Psoas muscle (tissue), 8 donors: ENCODE data around the gene GDPD2. TPM values are rescaled to one million over a fixed set of nuclear protein-coding genes. Genes with fewer than 3 reads are reported as not detected.

Experiments
- ATAC-seq, 4 donors: fragments of 200-7000 bp; cut with Tn5 transposase; one replicate each; pipeline ENCODE4 v1.9.1; 2020; ENCODE audit warnings: moderate library complexity in 3 of 4, mild to moderate bottlenecking in 2 of 4
- DNase-seq, 2 donors: peaks; one replicate each; pipeline ENCODE4 v3.0.0-alpha.2; 2020
- H3K27ac ChIP-seq: fragments of 200-600 bp; one replicate; pipeline ENCODE4 v1.8.0; 2022
- H3K27me3 ChIP-seq, 3 donors: fragments of 200-600 bp in 1 of 3; one replicate each; pipeline versions ENCODE4 v1.6.1 to v1.8.0; 2013 to 2022; ENCODE audit warnings: low read length in 2 of 3, mild to moderate bottlenecking in 2 of 3, moderate library complexity in 1 of 3; ENCODE audit not compliant: insufficient read depth in 3 of 3
- H3K36me3 ChIP-seq, 2 donors: fragments of 200-600 bp in 1 of 2; one replicate each; pipeline versions ENCODE4 v1.6.1 to v1.8.0; 2013 to 2022; ENCODE audit warnings: low read depth in 1 of 2, mild to moderate bottlenecking in 1 of 2, moderate library complexity in 1 of 2; ENCODE audit not compliant: insufficient read depth in 1 of 2
- H3K4me1 ChIP-seq: fragments of 200-600 bp; one replicate; pipeline ENCODE4 v1.8.0; 2022
- H3K4me3 ChIP-seq: fragments of 200-600 bp; one replicate; pipeline ENCODE4 v1.8.0; 2022; ENCODE audit warnings: mild to moderate bottlenecking
- H3K9me3 ChIP-seq: fragments of 200-600 bp; one replicate; pipeline ENCODE4 v1.8.0; 2022
- WGBS, 3 donors: extraction: QIAGEN DNeasy Blood & Tissue Kit; methylation state at CpG; one replicate each; pipeline versions ENCODE4 v1.1.6 to v1.1.7; 2013; 5-methylcytosine and 5-hydroxymethylcytosine counted together
- intact Hi-C, 2 donors: fragments of 100-400 bp; cut with DNase I; formaldehyde crosslinking; loops; one replicate each; pipeline versions ENCODE4 v1.11.0 to v1.14.2; 2022
- polyA plus RNA-seq, 3 donors: library from polyadenylated mRNA; stranded (reverse); fragments of 200-250 nt; gene quantifications; one replicate each; pipeline ENCODE4 v1.2.3, GENCODE V29; 2013
- total RNA-seq, 4 donors: library from RNA; stranded (reverse); fragmentation: NEBNext Ultra II Directional in 2 of 4; extraction: Animal tissue kit (Norgen Biotek cat#: 25700) in 2 of 4; gene quantifications; one replicate each; pipeline versions ENCODE4 v1.2.1 to v1.2.4, GENCODE V29; 2021 to 2023
- TF ChIP-seq, protein P1 (sequence below): fragments of 200-600 bp; IDR thresholded peaks from one replicate; pipeline ENCODE4 v1.8.0; 2022; ENCODE audit warnings: antibody characterized with exemption
- donor health status: healthy with polysubstance abuse.
- donor health status: DM: no; HTN: no; CAD: no; lungs with moderate emphysema.
- donor health status: Bipolar disorder and iron deficiency.
- donor health status: healthy.
- donor health status: DM: yes; HTN: yes; CAD: no.
- donor health status: DM: no; HTN: no; CAD: no.
- donor health status: DM: no; HTN: no; CAD: no.
- donor health status: DM: yes; HTN: yes; CAD: no.

Gene GDPD2
- total and polyA plus RNA-seq, 7 donors, result 0.01 TPM; not detected in 6

- DNase-seq, result peak in 1 of 2 donors; percentile 47
- WGBS, 3 donors, result 9 to 38% (median 13%) methylated on average over 11 to 40 of the region's 48 CpGs
- Histone ChIP-seq H3K36me3 (no peaks in the 10 kb centered on the region), H3K4me3 (peak overlapping the region; percentile 48), H3K27me3 (peaks cover 0 to 22% (median 0%) of the 10 kb centered on the region in 3 donors), H3K9me3 (no peaks in the 10 kb centered on the region), H3K27ac (no peak overlapping the region), H3K4me1 (no peaks in the 10 kb centered on the region)
- peak; percentile 50 to 76 (median 64) for ATAC-seq
- intact Hi-C loops, result loop anchor here in 1 of 2 donors (5.0 to 10.0 kb wide), 3 partner anchors 103 to 720 kb away; no protein-coding TSS in a partner anchor
- TF ChIP-seq, protein P1, sequence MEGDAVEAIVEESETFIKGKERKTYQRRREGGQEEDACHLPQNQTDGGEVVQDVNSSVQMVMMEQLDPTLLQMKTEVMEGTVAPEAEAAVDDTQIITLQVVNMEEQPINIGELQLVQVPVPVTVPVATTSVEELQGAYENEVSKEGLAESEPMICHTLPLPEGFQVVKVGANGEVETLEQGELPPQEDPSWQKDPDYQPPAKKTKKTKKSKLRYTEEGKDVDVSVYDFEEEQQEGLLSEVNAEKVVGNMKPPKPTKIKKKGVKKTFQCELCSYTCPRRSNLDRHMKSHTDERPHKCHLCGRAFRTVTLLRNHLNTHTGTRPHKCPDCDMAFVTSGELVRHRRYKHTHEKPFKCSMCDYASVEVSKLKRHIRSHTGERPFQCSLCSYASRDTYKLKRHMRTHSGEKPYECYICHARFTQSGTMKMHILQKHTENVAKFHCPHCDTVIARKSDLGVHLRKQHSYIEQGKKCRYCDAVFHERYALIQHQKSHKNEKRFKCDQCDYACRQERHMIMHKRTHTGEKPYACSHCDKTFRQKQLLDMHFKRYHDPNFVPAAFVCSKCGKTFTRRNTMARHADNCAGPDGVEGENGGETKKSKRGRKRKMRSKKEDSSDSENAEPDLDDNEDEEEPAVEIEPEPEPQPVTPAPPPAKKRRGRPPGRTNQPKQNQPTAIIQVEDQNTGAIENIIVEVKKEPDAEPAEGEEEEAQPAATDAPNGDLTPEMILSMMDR, result peak; percentile 54
Observed at GRCh38 chrX:70454441-70455365, 31.6 kb downstream of the GDPD2 start.

DNA sequence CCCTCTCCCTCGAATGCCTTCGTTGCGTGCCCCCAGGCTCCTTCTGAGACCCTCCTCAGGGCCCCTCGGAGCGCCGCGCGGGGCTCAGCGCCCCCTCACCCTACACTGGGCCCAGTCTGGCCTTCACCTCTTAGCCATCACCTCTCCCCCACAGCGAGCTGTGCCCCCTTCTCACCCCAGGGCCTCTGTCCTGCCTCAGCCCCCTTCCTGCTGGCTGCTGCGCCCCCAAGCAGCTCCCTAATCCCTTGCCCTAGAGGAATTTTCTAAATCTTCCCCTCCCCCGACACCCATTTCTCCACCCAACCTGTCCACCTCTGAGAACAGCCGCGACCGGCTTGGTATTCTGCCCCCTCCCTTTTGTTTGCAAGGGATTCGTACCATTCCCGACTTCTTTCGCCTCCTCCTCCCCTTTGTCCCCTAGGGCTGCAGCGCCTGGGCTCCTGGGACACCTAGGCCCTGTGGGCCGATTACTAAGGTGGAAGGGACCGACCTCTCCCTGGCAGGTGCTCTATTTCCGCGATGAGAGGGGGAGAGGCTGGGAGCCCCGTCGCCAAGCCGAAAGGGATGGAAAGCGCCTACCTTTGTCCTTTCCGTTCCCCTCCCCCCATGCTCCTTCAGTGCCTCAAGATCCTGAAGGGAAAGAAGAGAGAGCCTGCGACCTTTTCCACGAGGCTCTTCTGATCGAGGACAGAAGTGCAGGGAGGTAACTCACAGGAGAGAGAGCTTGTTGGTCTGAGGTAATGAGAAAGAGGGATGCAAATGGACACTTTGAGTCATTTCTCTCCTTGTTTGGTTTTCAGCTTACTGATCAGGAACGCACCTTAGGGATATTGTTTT is 32.5 kb downstream of the GDPD2 start:
- Histone ChIP-seq H3K27ac (no peak overlapping the region), H3K4me3 (peak overlapping the region; percentile 48), H3K9me3 (no peaks in the 10 kb centered on the region), H3K4me1 (no peaks in the 10 kb centered on the region), H3K36me3 (no peaks in the 10 kb centered on the region), H3K27me3 (peaks cover 0 to 22% (median 0%) of the 10 kb centered on the region in 3 donors)
- intact Hi-C loops, result loop anchor here in 1 of 2 donors (10.0 kb wide), 2 partner anchors 209 to 719 kb away; no protein-coding TSS in a partner anchor
- WGBS, 3 donors, result 52 to 57% (median 55%) methylated on average over 12 to 32 of the region's 32 CpGs
- DNase-seq, result no peak
- TF ChIP-seq, protein P1, result no peak
- no peak for ATAC-seq

GRCh38 chrX:70456256-70456655 is 33.1 kb downstream of the GDPD2 start:
- Histone ChIP-seq H3K27me3 (peaks cover 0 to 22% (median 0%) of the 10 kb centered on the region in 3 donors), H3K4me3 (no peak overlapping the region), H3K9me3 (no peaks in the 10 kb centered on the region), H3K36me3 (no peaks in the 10 kb centered on the region), H3K27ac (no peak overlapping the region), H3K4me1 (no peaks in the 10 kb centered on the region)
- intact Hi-C loops, result loop anchor here in 1 of 2 donors (10.0 kb wide), 2 partner anchors 209 to 719 kb away; no protein-coding TSS in a partner anchor
- DNase-seq (no peak), ATAC-seq (no peak)
- 56 to 74% (median 71%) methylated on average over 2 of the region's 2 CpGs for WGBS, 3 donors
- TF ChIP-seq, protein P1, result no peak

- DNase-seq, result no peak
- Histone ChIP-seq H3K4me3 (no peak overlapping the region), H3K4me1 (no peaks in the 10 kb centered on the region), H3K27me3 (peaks cover 0 to 18% (median 0%) of the 10 kb centered on the region in 3 donors), H3K9me3 (no peaks in the 10 kb centered on the region), H3K27ac (no peak overlapping the region), H3K36me3 (no peaks in the 10 kb centered on the region)
- no peak for ATAC-seq
- TF ChIP-seq, protein P1, result no peak
- WGBS, 3 donors, result 76 to 95% (median 92%) methylated on average over 2 of the region's 2 CpGs
- intact Hi-C loops, result no loop called here
Observed at GRCh38 chrX:70461026-70461425, 37.9 kb downstream of the GDPD2 start.
